ENCODE results near the gene TOX2.

GRCh38 chr20:43917380-43917779 lies 2.7 kb downstream of the TOX2 start:
- no peak for TF ChIP-seq CTCF (IDR thresholded peaks at IDR 0.05; ENCODE audit: insufficient read depth, low read depth, low read length)
- no peak for TF ChIP-seq EZH2 (IDR thresholded peaks at IDR 0.05; ENCODE audit: insufficient read depth, low read length)
